ENCODE data around the gene DPP7. TPM values are rescaled to one million over a fixed set of nuclear protein-coding genes. Genes with fewer than 3 reads are reported as not detected.

The DPP7 gene
- polyA plus RNA-seq, 1 donor = 16.8 TPM

- DNase-seq = no peak
These were observed 1.8 kb downstream of the DPP7 start for GRCh38 chr9:137112564-137113384.

DNA sequence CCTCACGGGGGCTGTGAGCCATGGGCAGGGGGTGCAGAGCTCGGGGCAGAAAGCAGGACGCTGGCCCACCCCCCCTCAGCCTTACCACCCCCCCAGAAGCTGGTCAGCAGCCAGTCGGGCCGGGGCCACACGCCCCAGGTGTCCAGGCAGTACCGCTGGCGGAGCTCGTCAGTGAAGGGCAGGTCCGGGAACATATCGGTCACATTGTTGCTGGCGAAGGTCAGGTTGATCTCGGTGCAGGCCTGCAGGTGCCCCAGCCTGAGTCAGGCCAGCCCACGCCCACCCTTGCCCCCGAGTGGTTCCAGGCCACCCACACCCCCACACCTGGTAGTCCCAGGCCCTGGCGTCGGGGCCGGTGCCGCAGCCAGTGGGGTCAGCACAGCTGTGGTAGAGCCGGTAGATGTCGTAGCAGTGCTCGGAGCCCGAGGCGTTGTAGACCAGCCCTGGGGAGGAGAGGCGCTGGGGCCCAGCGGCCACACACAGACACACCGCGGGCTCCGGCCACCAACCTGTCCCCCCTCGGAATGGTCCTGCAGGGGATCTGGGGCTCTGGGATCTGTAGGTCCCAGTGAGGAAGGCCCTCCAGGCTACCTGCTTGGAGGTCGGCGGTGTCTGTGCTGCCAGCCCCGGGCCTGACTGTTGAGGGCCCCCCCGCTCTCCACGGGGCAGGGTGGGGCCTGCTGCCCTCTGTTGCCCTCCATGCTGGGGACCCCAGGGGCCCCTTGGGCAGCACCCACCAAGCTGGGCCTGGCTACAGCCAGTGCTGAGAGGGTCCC is 2.6 kb downstream of the DPP7 start:
- no peak for DNase-seq

DNA sequence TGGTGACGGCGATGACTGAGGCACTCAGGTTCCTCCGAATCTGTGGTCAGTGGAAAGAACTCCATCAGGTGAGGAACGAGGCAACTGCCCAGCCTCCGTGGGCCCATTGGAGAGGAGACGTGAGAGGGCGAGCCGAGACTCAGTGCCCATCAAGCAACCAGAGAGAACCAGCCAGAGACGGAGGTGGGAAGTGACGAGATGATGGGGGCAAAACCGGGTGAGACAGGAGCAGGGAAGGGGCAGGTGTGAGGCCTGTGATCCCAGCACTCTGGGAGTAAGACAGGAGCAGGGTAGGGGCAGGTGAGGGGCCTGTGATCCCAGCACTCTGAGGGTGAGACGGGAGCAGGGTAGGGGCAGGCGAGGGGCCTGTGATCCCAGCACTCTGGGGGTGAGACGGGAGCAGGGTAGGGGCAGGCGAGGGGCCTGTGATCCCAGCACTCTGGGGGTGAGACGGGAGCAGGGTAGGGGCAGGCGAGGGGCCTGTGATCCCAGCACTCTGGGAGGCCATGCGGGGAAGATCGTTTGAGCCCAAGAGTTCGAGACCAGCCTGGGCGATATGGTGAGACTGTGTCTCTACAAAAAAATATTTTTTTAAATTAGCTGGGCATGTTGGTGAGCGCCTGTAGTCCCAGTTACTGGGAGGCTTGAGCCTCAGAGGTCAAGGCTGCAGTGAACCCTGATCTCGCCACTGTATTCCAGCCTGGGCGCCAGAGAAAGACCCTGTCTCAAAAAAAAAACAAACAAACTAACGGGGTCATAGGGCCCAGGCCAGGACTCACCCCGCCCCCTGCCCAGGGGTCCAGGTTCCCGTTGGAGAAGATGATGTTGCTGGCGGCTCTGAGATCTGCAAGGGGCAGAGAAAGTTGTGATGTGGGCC is 3.4 kb downstream of the DPP7 start:
- DNase-seq = no peak

DNA sequence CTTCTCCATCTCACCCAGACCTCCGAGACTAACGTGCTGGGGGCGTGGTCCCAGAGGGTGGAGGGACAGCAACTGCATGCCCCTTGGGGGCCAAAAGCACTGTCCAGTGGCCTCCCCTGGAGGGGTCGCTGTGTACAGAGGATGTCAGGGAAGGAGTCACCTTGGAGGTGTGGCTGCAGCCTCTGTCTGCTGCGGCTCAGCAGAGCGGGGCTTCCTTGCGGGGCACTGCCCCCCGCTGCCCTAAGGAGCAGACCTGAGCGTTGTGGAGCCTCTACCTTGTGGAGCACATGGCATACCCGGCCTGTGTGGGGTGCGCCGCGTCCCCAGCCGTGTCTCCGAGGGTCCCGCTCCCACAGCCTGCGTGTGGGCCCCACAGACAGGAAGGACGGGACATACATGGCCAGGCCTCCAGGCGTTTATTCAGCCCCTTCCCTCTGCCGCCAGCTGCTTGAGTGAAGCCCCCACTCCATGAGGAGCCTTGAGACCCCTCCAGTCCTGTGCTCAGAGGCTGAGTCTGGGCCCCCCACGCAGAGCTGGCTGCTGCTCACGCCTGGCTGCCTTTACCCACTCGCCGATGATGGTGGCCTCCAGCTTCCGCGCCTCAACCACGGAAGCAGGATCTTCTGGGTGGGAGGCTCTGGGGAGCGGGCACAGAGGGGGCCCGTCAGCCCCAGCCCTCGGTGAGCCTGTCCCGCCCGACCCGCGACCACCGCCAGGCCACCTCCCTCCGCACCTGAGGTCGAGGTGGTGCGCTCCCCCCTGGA is 4.2 kb downstream of the DPP7 start:
- no peak for DNase-seq

DNA sequence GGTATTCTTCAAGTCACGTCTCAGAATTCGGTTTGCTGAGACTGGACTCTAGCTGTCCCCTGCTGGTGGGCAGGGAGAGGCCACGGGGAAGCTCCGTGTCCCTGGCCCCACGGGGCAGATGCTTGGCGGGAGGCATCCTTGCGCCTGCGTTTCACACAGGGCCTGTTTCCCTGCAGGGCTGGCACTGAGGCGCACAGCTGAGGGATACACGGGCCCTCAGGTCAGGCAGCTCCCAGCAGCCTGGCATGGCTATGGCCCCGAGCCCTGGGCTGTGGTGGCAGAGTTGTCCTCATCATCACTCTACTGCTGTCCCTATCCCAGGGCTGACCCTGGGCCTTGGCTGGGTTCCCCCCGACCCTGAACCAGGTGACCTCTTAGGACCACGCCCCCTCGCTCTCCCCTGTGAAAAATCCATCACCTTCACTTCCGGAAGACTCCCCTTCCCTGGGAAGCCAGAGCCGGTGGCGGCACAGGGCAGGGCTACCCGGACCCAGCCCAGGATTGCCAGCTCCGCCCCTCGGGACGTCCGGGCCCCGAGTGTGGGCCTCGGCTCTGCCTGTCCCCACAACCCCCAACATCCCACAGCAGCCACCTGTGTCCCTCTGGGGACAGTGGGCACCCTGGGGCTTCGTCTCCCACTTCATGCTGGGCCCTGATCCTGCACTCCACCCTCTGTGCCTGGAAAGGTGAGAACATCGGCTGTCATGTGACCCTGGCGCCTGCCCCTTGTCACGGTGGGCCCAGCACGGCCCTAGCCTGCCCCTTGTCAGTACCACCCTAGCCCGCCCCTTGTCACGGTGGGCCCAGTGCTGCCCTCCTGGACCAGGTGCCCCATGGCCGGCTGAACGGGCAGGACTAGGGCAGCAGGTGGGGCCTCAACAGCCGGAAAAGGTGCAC is 5.0 kb downstream of the DPP7 start:
- DNase-seq = no peak

GRCh38 chr9:137108608-137109249 is 5.8 kb downstream of the DPP7 start:
- DNase-seq = no peak

- no peak for DNase-seq
These were observed 6.6 kb downstream of the DPP7 start for GRCh38 chr9:137107982-137108381.

DNA sequence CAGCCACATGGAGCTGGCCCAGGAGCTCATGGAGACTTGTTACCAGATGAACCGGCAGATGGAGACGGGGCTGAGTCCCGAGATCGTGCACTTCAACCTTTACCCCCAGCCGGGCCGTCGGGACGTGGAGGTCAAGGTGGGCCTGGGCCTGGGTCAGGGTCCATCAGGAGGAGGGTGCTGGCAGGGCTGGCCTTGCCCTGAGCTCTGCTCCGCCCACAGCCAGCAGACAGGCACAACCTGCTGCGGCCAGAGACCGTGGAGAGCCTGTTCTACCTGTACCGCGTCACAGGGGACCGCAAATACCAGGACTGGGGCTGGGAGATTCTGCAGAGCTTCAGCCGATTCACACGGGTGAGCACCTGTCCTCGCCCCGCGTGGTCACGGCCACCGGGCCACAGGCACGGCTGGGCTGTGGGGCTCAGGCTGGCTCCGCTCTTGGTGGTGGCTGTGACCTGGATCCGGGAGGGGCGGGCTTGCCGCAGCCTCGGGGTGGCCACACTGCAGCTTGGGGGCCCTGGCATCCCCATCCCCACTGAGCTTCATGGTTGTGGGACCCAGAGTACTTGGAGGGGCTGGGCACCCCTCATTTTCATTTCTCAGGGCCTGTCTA is 7.1 kb downstream of the DPP7 start:
- DNase-seq = no peak

DNA sequence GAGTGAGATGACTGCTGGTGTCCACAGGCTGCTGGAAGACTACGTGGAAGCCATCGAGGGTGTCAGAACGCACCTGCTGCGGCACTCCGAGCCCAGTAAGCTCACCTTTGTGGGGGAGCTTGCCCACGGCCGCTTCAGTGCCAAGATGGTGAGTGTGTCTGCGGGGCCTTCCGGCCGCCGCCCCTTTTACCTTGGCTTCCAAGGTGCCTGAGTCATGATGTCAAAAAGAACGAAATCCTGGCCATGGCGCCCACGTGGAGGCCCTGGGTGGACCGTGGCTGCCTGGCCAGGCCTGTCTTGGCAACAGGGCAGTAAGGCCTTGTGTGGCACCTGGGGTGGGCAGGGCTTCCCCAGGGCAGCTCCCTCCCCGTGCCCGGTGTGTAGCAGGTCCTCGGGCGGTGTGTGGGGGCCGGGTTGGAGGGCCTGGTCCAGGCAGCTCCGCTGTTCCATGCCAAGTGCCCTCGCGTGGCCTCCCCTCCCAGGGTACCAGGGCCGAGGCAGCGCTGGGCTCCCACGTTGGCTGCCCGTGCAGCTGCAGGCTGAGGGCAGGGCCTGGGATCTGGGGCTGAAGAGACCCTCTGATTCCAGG is 7.8 kb downstream of the DPP7 start:
- no peak for DNase-seq

DNA sequence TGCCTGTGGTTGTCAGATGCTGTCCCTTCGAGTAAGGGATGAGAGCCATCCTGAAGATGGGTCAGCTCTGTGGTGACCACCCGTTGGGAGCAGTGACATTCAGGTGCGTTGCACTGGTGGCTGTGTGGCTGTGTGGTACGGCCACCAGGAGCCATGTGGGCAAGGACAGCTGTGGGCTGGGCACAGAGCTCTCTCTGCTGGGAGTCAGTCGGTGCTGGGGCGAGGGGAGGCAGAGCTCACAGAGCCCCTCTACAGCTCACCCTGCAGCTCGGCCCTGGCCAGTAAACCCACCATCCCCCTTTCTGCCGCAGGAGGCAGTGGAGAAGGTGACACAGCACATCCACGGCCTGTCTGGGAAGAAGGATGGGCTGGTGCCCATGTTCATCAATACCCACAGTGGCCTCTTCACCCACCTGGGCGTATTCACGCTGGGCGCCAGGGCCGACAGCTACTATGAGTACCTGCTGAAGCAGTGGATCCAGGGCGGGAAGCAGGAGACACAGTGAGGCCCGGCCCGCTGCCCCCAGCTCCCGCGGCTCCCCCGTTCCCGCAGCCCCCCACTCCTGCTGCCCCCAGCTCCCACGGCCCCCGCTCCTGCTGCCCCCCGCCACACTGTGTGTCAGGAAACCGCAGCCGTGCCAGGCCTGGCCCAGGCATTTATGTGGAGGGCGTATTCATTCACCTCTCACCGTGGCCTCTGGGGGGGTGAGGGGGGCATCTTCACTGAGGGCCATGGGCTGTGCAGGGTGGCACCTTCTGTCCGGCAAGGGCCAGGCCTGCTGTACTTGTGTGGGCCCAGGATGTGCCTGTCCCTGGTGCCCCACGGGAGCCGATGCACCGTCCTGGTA is 8.5 kb downstream of the DPP7 start:
- no peak for DNase-seq

GRCh38 chr9:137103206-137103999 is 11.1 kb downstream of the DPP7 start:
- no peak for DNase-seq

DNA sequence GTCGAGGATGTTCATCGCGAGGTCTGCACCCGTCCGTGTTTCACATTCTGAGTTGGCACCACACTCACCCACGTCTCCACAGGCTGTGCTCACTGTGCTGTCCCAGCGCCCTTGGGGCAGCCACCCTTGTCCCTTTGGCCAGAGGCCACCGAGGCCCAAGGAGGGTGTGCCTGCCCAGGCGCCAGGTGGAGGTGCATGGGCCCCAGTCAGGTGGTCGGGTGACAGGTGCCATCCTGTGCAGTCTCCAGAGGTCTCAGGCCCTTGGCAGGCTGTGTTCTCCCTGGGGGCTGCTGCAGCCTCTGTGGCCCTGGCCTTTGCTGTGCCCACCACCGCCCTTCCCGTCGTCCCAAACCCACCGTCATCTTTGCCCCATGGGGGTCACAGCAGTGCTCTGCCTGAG is 15.3 kb downstream of the DPP7 start:
- no peak for DNase-seq

GRCh38 chr9:137097761-137098462 is 16.6 kb downstream of the DPP7 start:
- DNase-seq = no peak

DNA sequence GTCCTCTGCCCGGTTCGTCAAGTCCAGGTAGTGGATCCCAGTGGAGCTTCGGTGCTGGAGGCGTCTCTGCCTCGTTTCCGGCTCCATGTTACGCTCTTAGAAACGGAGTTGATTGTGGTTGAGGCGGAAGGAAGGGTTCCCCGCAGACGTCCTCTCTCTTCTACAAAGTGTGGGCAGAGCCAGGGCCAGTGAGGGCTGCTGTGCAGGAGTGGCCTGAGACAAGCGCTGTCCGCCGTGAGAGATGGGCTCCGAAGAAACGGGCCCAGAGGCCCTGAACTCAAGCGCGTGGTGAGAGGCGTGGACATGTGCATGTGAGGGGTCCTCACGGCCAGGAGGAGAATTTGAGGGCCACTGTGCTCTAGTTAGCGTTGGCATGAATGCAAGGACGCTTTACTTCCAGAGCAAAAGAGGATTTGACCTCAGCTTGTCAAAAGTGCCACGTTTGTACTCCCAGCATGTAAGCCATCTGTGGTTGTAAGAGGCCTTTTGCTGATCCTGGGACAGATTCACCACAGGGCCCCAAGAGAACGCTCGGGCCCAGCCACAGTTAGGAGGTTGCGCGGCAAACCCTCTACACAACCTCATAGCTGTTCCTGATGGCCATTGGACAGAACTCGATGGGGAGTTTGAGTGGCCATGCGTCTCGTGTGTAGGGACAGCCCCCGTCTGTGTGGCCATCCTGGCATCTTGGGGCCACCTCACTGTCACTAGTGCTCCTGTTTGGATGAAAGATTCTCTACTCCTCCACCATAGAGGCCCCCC is 17.6 kb downstream of the DPP7 start:
- DNase-seq = no peak

GRCh38 chr9:137095664-137096517 is 18.6 kb downstream of the DPP7 start:
- DNase-seq = no peak

Measured in left kidney (tissue), 2 donors.